Measurements from ENCODE around the gene ATF2. TPM values are rescaled to one million over a fixed set of nuclear protein-coding genes. Genes with fewer than 3 reads are reported as not detected.

The ATF2 gene
- total and polyA plus RNA-seq, 8 donors: 45.0 to 73.9 (median 61.6) TPM

GRCh38 chr2:175063741-175064140 lies 104.3 kb downstream of the ATF2 start:
- intact Hi-C loops (cut with DNase I): no loop called here
- ATAC-seq: no peak
- H3K4me3 ChIP-seq: no peak overlapping the region

GRCh38 chr2:175062787-175063585 lies 105.0 kb downstream of the ATF2 start:
- DNase-seq (no peak), ATAC-seq (no peak)
- no peak for TF ChIP-seq CTCF (IDR thresholded peaks at IDR 0.05)
- H3K27ac ChIP-seq: no peak overlapping the region
- no peaks in the 10 kb centered on the region for H3K9me3 ChIP-seq
- no peak overlapping the region for H3K4me3 ChIP-seq
- intact Hi-C loops (cut with DNase I): no loop called here
- H3K27me3 ChIP-seq: no peaks in the 10 kb centered on the region
- no peaks in the 10 kb centered on the region for H3K4me1 ChIP-seq
- peaks cover 0 to 13% of the 10 kb centered on the region in 2 donors for H3K36me3 ChIP-seq

More at GRCh38 chr2:175063741-175064140, 104.3 kb downstream of the ATF2 start:
- Histone ChIP-seq H3K27ac (no peak overlapping the region), H3K4me1 (no peaks in the 10 kb centered on the region), H3K36me3 (peaks cover 0 to 13% of the 10 kb centered on the region in 2 donors), H3K9me3 (no peaks in the 10 kb centered on the region), H3K27me3 (no peaks in the 10 kb centered on the region)
- DNase-seq: no peak
- no peak for TF ChIP-seq CTCF (IDR thresholded peaks at IDR 0.05)

GRCh38 chr2:175057078-175057685 lies 110.8 kb downstream of the ATF2 start:
- Histone ChIP-seq H3K4me3 (no peak overlapping the region), H3K27me3 (no peaks in the 10 kb centered on the region), H3K27ac (no peak overlapping the region), H3K4me1 (no peaks in the 10 kb centered on the region), H3K9me3 (no peaks in the 10 kb centered on the region), H3K36me3 (peaks cover 0 to 3% of the 10 kb centered on the region in 2 donors)
- DNase-seq: no peak
- intact Hi-C loops (cut with DNase I): no loop called here
- TF ChIP-seq CTCF (IDR thresholded peaks at IDR 0.05): no peak
- ATAC-seq: no peak

GRCh38 chr2:175055993-175056392 lies 112.0 kb downstream of the ATF2 start:
- no peak for TF ChIP-seq CTCF (IDR thresholded peaks at IDR 0.05)
- Histone ChIP-seq H3K27me3 (no peaks in the 10 kb centered on the region), H3K36me3 (peaks cover 0 to 3% of the 10 kb centered on the region in 2 donors), H3K27ac (no peak overlapping the region), H3K9me3 (no peaks in the 10 kb centered on the region), H3K4me1 (no peaks in the 10 kb centered on the region), H3K4me3 (no peak overlapping the region)
- ATAC-seq: no peak
- intact Hi-C loops (cut with DNase I): no loop called here
- DNase-seq: no peak

- H3K4me1 ChIP-seq: no peaks in the 10 kb centered on the region
- H3K27me3 ChIP-seq: no peaks in the 10 kb centered on the region
- TF ChIP-seq CTCF (IDR thresholded peaks at IDR 0.05): no peak
- H3K9me3 ChIP-seq: no peaks in the 10 kb centered on the region
- no peak for ATAC-seq
- H3K4me3 ChIP-seq: no peak overlapping the region
- H3K27ac ChIP-seq: no peak overlapping the region
- intact Hi-C loops (cut with DNase I): no loop called here
- H3K36me3 ChIP-seq: peaks cover 0 to 3% of the 10 kb centered on the region in 2 donors
- DNase-seq: no peak
Measured at GRCh38 chr2:175054340-175054739, 113.7 kb downstream of the ATF2 start.
